Stimulated activated CD4-positive, alpha-beta T cell treated with anti-CD3 and anti-CD28 coated beads, Interleukin-2, amount 100 ng/mL, for 48 hours (primary cell): ENCODE results near the gene KIAA1755.

ENCODE experiments used
- DNase-seq, 2 donors: peaks; one replicate each; pipeline ENCODE4 v3.0.0-alpha.2; 2020

The KIAA1755 gene

GRCh38 chr20:38200646-38201045, 59.9 kb downstream of the KIAA1755 start:
- DNase-seq, result no peak

DNA sequence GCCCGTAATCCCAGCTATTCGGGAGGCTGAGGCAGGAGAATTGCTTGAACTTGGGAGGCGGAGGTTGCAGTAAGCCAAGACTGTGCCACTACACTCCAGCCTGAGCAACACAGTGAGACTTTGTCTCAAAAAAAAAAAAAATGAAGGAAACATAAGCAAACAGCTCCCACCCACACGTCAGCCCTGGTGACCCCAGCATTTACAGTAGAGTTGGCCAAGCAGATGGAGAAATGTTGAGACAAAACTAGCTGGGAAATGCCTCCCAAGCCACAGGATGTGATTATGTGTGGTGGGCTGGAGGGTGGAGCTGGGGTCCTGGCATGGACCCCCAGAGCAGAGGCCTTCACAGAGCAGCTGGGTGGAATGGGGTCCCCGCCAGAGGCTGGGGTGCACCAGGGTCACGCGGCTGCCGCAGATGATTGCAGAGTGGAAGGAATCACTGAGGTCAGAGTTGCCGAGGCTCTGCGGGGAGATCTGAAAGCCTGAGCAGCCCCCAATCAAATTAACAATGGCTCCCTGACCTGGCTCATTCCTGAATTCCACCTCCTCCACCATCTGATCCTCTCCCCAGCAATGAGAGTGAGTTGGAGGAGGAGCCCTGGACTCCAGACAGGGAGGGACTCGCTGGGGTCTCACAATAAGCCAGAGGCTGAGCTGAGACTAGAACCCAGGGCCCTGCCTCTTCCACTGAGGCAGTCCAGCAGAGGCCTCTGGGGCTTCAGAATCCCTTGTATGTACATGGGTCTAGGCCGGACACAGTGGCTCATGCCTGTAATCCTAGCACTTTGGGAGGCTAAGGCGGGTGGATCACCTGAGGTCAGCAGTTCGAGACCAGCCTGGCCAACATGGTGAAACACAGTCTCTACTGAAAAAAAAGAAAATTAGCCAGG, 60.8 kb downstream of the KIAA1755 start:
- DNase-seq, result no peak

- DNase-seq, result no peak
Measured at GRCh38 chr20:38198238-38198861, 62.2 kb downstream of the KIAA1755 start.

DNA sequence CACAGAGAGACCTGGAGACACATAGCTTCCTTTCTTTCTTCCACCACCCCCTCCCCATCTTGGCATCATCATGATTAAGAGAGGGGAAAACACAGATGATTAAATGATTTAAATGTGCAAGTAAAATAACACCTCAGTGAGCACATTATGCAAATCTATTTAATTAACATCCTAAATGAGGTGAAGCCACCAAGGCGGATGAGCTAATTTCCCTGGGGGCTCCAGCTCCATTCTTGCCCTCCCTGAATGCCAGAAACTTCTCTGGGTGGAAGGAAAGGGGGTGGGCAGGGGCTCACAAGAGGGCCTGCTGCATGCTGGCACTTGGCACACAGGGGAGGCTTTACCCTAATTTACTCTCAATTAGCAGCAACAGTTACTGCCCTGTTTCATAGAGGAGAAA, 62.9 kb downstream of the KIAA1755 start:
- no peak for DNase-seq

DNA sequence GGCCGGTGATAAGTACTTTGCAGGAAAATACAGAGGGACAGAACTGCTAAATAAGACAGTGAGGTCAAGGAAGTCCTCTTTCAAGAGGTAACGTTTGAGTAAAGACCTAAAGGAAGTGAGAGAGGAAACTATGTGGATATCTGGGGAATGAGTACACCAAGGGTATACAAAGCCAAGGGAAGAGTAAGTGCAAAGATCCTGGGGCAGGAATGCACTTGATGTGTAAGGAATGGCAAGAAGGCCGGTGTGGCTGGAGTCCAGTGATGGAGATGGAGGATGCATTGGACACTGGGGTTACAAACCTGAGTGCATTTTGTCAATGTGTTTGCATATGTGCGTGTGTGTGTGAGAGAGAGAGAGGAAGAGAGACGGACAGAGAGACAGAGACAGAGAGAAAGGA, 63.3 kb downstream of the KIAA1755 start:
- DNase-seq, result no peak

DNA sequence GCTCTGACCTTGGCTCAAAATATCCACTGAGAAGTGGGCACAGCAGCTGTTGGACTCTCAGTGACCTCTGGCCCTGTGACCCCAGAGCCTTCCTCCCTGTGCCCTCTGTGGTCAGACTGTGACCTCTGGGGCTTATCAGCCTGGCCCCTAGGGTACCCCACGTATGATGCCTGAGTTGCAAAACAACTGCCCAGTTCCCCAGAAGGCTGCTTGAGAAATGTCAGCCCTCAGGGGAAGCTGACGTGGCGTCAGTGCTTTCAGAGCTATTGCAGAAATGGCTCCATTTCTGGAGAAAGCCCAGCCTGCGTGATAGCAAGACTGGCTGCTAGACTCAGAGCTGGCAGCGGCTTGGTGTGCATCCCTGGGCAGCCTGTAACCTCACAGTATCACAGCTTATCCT, 63.9 kb downstream of the KIAA1755 start:
- DNase-seq, result no peak

- DNase-seq, result no peak
Measured at GRCh38 chr20:38196076-38196475, 64.5 kb downstream of the KIAA1755 start.

DNA sequence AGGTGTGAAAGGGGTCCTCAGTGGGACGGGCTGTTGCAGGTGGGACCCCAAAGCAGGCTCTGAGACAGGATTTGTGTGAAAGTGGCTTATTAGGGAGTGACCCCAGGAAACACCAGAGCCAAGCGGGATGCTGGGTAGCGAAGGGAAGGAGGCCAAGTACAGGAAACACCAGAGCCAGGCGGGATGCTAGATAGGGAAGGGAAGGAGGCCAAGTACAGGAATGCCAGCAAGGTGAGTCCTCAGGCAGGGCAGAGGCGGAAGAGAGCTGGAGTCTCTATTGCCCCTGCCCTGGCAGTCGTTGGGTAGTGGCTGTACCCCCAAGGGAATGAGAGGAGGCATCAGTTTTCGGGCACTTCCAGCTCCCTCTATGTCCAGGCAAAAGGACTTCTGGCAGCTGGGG, 65.0 kb downstream of the KIAA1755 start:
- DNase-seq, result no peak

DNA sequence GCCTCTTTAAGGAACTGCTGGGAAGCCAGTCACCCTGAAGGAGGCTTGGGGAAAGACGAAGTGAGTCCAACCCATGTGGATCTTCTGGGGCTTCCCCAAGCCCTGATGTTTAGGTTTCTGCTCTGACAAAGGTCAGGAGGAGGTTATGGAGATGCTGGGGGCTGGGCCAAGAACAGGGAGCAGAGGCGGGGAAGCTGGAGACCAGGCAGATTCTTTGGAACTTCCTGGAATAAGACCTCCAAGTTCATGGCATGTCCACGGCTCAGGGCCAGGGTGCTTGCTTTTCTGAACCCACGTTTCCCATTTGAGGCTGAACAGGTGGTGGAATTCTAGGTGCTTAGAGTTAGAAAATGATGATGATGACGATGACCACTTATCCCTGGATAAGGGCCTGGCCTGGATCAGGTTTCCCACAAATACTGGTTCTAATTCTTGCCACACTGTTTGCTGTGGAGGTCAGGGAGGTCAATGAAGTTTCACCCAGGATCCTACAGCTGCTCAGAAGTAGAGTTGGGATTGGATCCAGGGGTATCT, 65.5 kb downstream of the KIAA1755 start:
- DNase-seq, result no peak

- DNase-seq, result no peak
Measured at GRCh38 chr20:38193586-38194105, 66.9 kb downstream of the KIAA1755 start.

GRCh38 chr20:38192323-38192885, 68.1 kb downstream of the KIAA1755 start:
- DNase-seq, result no peak

- DNase-seq, result no peak
Measured at GRCh38 chr20:38191654-38192053, 68.9 kb downstream of the KIAA1755 start.

GRCh38 chr20:38190936-38191371, 69.6 kb downstream of the KIAA1755 start:
- DNase-seq, result no peak

- no peak for DNase-seq
Measured at GRCh38 chr20:38190166-38190565, 70.4 kb downstream of the KIAA1755 start.

DNA sequence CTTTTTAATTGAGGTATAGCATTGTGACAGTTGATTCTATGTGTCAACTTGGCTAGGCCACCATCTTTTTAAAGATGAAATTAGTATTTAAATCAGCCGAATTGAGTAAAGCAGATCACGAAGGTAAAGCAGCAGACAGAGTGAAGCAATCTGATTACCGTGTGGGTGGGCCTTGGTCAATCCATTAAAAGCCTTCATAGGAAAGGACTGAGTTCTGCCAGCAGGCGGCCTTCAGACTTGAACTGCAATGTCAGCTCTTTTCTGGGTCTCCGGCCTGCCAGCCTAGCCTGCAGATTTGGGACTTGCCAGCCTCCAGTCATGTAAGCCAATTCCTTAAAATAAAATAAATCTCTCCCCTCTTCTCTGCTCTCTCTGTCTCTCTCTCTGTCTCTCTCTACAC, 73.0 kb downstream of the KIAA1755 start:
- DNase-seq, result no peak

DNA sequence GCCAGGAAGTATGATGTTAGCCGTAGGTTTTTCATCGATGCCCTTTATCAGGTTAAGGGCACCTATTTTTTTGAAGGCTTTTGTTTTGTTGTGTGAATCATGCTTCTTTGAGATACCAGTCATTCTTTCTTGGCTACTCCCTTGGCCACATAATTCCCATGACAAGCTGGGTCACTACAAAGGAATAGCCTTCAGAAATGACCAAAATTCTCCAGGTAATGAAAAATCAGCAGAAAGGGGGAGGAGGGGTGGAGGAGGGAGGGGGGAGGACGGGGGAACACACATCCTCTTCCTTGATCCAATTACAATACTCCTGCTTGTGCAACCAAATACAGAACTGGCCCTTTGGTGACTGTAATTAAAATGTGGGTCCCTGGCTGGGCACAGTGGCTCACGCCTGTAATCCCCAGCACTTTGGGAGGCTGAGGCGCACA, 73.7 kb downstream of the KIAA1755 start:
- no peak for DNase-seq

- DNase-seq, result no peak
Measured at GRCh38 chr20:38184101-38184500, 76.4 kb downstream of the KIAA1755 start.

GRCh38 chr20:38181971-38182370, 78.6 kb downstream of the KIAA1755 start:
- DNase-seq, result no peak

- no peak for DNase-seq
Measured at GRCh38 chr20:38181207-38181801, 79.2 kb downstream of the KIAA1755 start.

DNA sequence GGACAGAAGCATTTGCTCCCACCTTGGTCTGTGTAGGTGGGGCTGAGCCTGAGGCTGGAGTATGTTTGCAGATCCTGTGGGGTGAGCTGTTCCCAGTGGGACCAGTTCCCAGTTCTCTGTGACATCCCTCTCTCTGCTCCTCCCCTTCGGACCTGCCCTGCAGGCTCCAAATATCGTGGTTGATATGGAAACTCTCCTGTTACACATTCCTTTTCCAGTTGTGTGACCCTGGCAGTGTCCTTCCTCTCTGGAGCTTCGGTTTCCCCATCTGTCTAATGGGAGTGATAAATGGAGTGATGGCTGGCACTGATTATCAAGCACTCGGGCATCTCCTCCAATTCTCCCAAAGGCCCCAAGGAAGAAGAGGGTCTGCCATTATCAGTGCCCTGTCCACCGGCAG, 79.8 kb downstream of the KIAA1755 start:
- DNase-seq, result no peak

GRCh38 chr20:38179846-38180245, 80.7 kb downstream of the KIAA1755 start:
- no peak for DNase-seq

GRCh38 chr20:38178581-38178980, 82.0 kb downstream of the KIAA1755 start:
- no peak for DNase-seq

DNA sequence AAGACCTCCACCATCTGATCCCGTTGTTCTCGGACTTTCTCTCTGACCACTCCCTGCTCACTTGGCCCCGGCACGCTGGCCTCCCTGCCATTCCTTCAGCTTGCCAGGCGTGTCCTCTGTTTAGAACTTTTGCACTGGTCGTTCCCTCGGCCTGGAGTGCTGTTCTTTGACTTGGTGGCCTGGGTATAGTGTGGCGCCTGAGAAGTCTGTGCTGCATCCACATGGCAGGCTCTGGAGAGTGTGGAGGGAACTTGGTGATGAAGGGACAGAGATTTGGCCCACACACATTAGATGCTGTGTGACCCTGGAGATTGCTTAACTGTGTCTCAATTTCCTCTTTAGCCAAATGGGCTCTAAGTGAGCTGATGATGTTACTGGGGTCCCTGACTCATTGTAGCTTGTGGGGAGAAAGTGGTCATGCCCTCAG, 82.5 kb downstream of the KIAA1755 start:
- DNase-seq, result no peak
